Thyroid gland (tissue), 4 donors: Measurements from ENCODE around the gene DDX54.

ENCODE experiments used
- POLR2A ChIP-seq, 2 donors: fragments of 450-650 bp; IDR thresholded peaks; one replicate each; pipeline ENCODE4 v1.6.1; 2017; ENCODE audit warnings: antibody characterized with exemption in 2 of 2, mild to moderate bottlenecking in 2 of 2, moderate library complexity in 1 of 2
- TF ChIP-seq, protein P1 (sequence below), 6 experiments: fragments of 200-600 bp in 3 of 6; fragments of 450-650 bp in 3 of 6; sonication (generic) in 3 of 6; IDR thresholded peaks; one replicate each; pipeline ENCODE4 v1.5.1; 2016 to 2019; ENCODE audit warnings: antibody characterized with exemption in 6 of 6, mild to moderate bottlenecking in 2 of 6, inconsistent platforms in 1 of 6, moderate library complexity in 1 of 6

DNA sequence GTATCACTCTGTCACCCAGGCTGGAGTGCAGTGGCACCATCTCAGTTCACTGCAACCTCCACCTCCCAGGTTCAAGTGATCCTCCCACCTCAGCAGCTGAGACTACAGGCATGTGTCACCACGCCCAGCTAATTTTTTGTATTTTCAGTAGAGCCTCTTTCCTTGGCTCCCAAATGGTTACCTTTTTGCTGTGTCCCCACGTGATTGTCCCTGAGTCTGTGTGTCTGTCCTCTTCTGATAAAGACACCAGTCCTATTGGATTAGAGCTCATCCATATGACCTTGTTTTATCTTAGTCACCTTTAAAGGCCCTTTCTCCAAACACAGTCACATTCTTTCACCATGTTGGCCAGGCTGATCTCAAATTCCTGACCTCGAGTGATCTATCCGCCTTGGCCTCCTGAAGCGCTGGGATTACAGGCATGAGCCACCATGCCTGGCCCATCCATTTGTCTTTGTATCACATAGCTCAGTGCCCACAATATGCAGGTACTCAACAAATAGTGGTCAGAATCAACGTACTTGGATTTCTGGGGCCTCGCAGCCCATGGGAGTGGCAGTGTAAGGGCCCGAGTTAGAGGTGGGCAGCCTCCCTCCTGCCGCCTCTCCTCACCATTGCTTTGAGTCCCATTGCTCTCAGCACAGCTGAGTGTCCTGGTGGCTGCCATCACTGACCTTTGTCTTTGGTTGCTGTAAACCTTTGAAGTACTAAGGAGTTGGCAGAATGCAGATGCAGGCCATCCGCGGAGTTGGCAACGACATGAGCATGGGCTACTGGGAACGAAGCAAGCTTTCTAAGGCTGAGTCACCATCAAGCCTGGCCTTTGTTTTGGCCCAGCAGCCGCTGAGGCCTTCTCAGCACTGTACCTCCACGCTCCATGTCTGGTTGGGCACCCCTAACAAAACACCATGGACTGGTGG lies 45.3 kb upstream of the DDX54 start:
- TF ChIP-seq, protein P1, sequence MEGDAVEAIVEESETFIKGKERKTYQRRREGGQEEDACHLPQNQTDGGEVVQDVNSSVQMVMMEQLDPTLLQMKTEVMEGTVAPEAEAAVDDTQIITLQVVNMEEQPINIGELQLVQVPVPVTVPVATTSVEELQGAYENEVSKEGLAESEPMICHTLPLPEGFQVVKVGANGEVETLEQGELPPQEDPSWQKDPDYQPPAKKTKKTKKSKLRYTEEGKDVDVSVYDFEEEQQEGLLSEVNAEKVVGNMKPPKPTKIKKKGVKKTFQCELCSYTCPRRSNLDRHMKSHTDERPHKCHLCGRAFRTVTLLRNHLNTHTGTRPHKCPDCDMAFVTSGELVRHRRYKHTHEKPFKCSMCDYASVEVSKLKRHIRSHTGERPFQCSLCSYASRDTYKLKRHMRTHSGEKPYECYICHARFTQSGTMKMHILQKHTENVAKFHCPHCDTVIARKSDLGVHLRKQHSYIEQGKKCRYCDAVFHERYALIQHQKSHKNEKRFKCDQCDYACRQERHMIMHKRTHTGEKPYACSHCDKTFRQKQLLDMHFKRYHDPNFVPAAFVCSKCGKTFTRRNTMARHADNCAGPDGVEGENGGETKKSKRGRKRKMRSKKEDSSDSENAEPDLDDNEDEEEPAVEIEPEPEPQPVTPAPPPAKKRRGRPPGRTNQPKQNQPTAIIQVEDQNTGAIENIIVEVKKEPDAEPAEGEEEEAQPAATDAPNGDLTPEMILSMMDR (IDR thresholded peaks at IDR 0.05), result no peak
- TF ChIP-seq POLR2A (IDR thresholded peaks at IDR 0.05), result no peak
